Adrenal gland (tissue), 19 donors: ENCODE results near the gene ARL11. TPM values are rescaled to one million over a fixed set of nuclear protein-coding genes. Genes with fewer than 3 reads are reported as not detected.

Experiments
- DNase-seq, 7 donors: peaks; one replicate each; pipeline ENCODE4 v3.0.0-alpha.2; 2019 to 2020
- H3K27ac ChIP-seq, 5 donors: fragments of 200-600 bp; sonication (generic) in 4 of 5; 1 replicate in 3 of 5; 2 replicates in 2 of 5; pipeline versions ENCODE4 v1.5.1 to v1.8.0; 2016 to 2020; ENCODE audit warnings: mild to moderate bottlenecking in 1 of 5
- H3K27me3 ChIP-seq: fragments of 200-600 bp; 2 replicates; pipeline ENCODE4 v1.8.0; 2021
- H3K36me3 ChIP-seq, 2 donors: fragments of 200-600 bp; replicated peaks in 1 of 2; 1 replicate in 1 of 2; 2 replicates in 1 of 2; pipeline versions ENCODE4 v1.5.1 to v1.8.0; 2018 to 2022
- H3K4me1 ChIP-seq, 2 donors: fragments of 200-600 bp; replicated peaks in 1 of 2; 1 replicate in 1 of 2; 2 replicates in 1 of 2; pipeline versions ENCODE4 v1.5.1 to v1.8.0; 2018 to 2021
- H3K4me3 ChIP-seq, 4 donors: fragments of 200-600 bp; sonication (generic) in 3 of 4; one replicate each; pipeline ENCODE4 v1.5.1; 2016 to 2018
- H3K9me3 ChIP-seq, 3 donors: fragments of 200-600 bp; sonication (generic) in 1 of 3; replicated peaks in 1 of 3; 1 replicate in 2 of 3; 2 replicates in 1 of 3; pipeline versions ENCODE4 v1.5.1 to v1.8.0; 2016 to 2021
- POLR2A ChIP-seq, 2 donors: fragments of 450-650 bp; IDR thresholded peaks; one replicate each; pipeline ENCODE4 v1.6.1; 2017; ENCODE audit warnings: antibody characterized with exemption in 2 of 2, mild to moderate bottlenecking in 2 of 2, moderate library complexity in 1 of 2
- WGBS, 4 donors: extraction: QIAGEN DNeasy Blood & Tissue Kit in 2 of 4; methylation state at CpG; one replicate each; pipeline versions ENCODE4 v1.1.5 to v1.1.7; 2013 to 2017; 5-methylcytosine and 5-hydroxymethylcytosine counted together
- intact Hi-C, 2 donors: fragments of 100-400 bp; cut with DNase I; formaldehyde crosslinking; loops; one replicate each; pipeline versions ENCODE4 v1.14.1 to v1.15.0; 2022 to 2023
- long read RNA-seq, 10 donors: library from polyadenylated mRNA in 3 of 10; unstranded in 2 of 10; stranded (forward) in 1 of 10; transcript quantifications; one replicate each; pipeline ENCODE4 v2.0.0 and lab custom pipeline, GENCODE V29; 2021 to 2026
- polyA plus RNA-seq, 3 donors: library from polyadenylated mRNA; stranded (reverse); fragments of 200-250 nt in 2 of 3; fragments of 350-450 nt in 1 of 3; fragmentation: Illumina TruSeq in 1 of 3; extraction: RNeasy Lipid Tissue Mini Kit (QIAGEN cat#74804) in 1 of 3; gene quantifications; one replicate each; pipeline ENCODE4 v1.2.3, GENCODE V29; 2013 to 2014
- total RNA-seq, 9 donors: library from RNA; depleted of rRNA in 4 of 9; stranded (reverse); fragments of >200 nt in 4 of 9; fragments of 120-200 nt in 1 of 9; fragmentation: NEBNext Ultra II Directional in 1 of 9; extraction: Animal tissue kit (Norgen Biotek cat#: 25700) in 1 of 9; gene quantifications; one replicate each; pipeline versions ENCODE4 v1.1.0 to v1.2.4, GENCODE V29; 2013 to 2023
- TF ChIP-seq, protein P1 (sequence below), 6 experiments: fragments of 450-650 bp in 4 of 6; fragments of 200-600 bp in 2 of 6; sonication (generic) in 1 of 6; IDR thresholded peaks; 1 replicate in 5 of 6; 2 replicates in 1 of 6; pipeline versions ENCODE4 v1.5.1 to v1.8.0; 2016 to 2021; ENCODE audit warnings: antibody characterized with exemption in 6 of 6, mild to moderate bottlenecking in 2 of 6, moderate library complexity in 1 of 6
- donor health status: healthy with polysubstance abuse.
- donor health status: Bipolar disorder and iron deficiency.
- donor health status: DM: yes; HTN: yes; CAD: no.
- donor health status: DM: no; HTN: no; CAD: no.
- donor health status: DM: no; HTN: no; CAD: no.
- donor health status: DM: yes; HTN: yes; CAD: no.

The ARL11 gene
- 1 to 10 TPM in 6 of 9 donors, under 1 TPM in 3; 0.18 to 2.9 (median 1.6) TPM for total RNA-seq
- 1 to 10 TPM in 2 of 3 donors, under 1 TPM in 1; 0.62 to 2.3 (median 1.1) TPM for polyA plus RNA-seq
- long read RNA-seq, donor 1: 0 reads
- long read RNA-seq, donor 2, partial matches to known transcripts: 0 of 2 reads
- long read RNA-seq, donor 2, other reads (novel, unspliced or antisense): 0 of 2 reads
- long read RNA-seq, donor 3, partial matches to known transcripts: 0 of 1 reads
- long read RNA-seq, donor 3, other reads (novel, unspliced or antisense): 0 of 1 reads
- long read RNA-seq, donor 4, partial matches to known transcripts: 0 of 1 reads
- long read RNA-seq, donor 4, other reads (novel, unspliced or antisense): 0 of 1 reads
- long read RNA-seq, donor 5, transcript ARL11-201 (2 exons, 3,760 nt): major isoform, 13 of 14 reads
- long read RNA-seq, donor 5, partial matches to known transcripts: 1 of 14 reads
- long read RNA-seq, donor 5, other reads (novel, unspliced or antisense): 0 of 14 reads
- long read RNA-seq, donor 6: 0 reads
- long read RNA-seq, donor 7: 0 reads
- long read RNA-seq, donor 8, partial matches to known transcripts: 0 of 1 reads
- long read RNA-seq, donor 8, other reads (novel, unspliced or antisense): 0 of 1 reads
- long read RNA-seq, donor 9, partial matches to known transcripts: 0 of 4 reads
- long read RNA-seq, donor 9, other reads (novel, unspliced or antisense): 0 of 4 reads
- long read RNA-seq, donor 10: 0 reads

DNA sequence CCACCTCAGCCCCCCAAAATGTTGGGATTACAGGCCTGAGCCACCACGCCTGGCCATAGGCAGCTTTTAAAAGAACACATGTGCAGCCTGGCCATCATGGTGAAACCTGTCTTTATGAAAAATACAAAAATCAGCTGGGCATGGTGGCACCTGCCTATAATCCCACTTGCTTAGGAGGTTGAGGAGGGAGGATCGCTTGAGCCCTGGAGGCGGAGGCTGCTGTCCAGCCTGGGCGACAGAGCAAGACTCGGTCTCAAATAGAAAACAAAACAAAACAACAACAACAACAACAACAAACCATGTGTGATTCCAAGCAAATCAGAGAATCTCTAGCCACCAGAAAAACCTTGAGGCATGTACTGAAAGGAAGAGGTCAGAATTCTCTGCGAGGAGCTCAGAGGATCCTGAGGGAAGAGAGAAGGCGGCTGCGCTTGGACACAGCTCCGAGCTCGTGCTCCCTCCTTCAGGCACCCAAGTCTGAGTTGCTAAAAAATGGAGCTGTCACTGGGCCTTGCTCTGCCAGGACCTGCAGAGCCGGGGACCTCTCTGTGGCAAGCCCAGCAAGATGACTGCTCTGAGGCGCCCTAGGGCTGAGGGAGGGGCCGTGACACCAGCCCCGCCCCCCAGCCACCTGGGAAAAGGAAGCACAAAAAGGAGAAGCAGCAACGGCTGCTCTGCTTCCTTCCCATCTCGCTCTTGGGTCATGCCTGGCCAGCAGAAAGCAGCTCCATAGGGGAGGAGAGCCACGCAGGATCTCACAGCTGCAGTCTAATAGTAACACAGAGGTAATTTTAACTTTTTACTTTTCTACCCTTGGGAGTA is at the start of gene ARL11:
ARL11 (plus strand) TSS at position 677 of the 822 bp plus-strand sequence. CDS start 1,941 bp downstream, outside the sequence.
- Histone ChIP-seq H3K27me3 (no peaks in the 10 kb centered on the region), H3K36me3 (no peaks in the 10 kb centered on the region), H3K9me3 (no peaks in the 10 kb centered on the region), H3K4me1 (peaks cover 16 to 34% of the 10 kb centered on the region in 2 donors), H3K4me3 (peak within 1 kb of the TSS in 1 of 4 donors; percentile 14), H3K27ac (peak within 1 kb of the TSS in 3 of 5 donors; percentile 4 to 24 (median 23))
- TF ChIP-seq POLR2A (IDR thresholded peaks at IDR 0.05): no peak
- TF ChIP-seq, protein P1, sequence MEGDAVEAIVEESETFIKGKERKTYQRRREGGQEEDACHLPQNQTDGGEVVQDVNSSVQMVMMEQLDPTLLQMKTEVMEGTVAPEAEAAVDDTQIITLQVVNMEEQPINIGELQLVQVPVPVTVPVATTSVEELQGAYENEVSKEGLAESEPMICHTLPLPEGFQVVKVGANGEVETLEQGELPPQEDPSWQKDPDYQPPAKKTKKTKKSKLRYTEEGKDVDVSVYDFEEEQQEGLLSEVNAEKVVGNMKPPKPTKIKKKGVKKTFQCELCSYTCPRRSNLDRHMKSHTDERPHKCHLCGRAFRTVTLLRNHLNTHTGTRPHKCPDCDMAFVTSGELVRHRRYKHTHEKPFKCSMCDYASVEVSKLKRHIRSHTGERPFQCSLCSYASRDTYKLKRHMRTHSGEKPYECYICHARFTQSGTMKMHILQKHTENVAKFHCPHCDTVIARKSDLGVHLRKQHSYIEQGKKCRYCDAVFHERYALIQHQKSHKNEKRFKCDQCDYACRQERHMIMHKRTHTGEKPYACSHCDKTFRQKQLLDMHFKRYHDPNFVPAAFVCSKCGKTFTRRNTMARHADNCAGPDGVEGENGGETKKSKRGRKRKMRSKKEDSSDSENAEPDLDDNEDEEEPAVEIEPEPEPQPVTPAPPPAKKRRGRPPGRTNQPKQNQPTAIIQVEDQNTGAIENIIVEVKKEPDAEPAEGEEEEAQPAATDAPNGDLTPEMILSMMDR (IDR thresholded peaks at IDR 0.05): no peak
- peak; percentile 52 to 78 (median 55) for DNase-seq
- WGBS, 4 donors: 56 to 78% (median 65%) methylated on average over 12 to 17 of the region's 17 CpGs
- intact Hi-C loops: no loop called here

DNA sequence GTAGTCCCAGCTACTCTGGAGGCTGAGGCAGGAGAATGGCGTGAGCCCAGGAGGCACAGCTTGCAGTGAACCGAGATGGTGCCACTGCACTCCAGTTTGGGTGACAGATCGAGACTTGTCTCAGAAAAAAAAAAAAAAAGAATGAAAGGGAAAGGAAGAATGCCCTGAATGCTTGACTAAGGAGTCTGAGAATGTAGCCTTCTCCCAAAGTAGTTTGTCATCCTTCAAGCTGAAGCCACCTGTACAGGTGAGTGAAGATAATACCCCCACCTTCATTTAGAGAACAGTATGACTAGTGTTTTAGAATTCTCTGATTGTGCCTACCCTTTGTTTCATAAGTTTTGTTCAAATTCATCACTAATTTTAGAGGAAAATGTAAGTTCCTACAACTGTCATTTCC is 48.8 kb upstream of the ARL11 start:
- Histone ChIP-seq H3K4me1 (peaks cover 0 to 24% of the 10 kb centered on the region in 2 donors), H3K9me3 (no peaks in the 10 kb centered on the region), H3K27ac (no peak overlapping the region), H3K4me3 (no peak overlapping the region), H3K27me3 (no peaks in the 10 kb centered on the region), H3K36me3 (peaks cover 0 to 8% of the 10 kb centered on the region in 2 donors)
- intact Hi-C loops: no loop called here
- no peak for DNase-seq
- WGBS, 4 donors: 73 to 100% (median 87%) methylated on average over 3 of the region's 3 CpGs
- TF ChIP-seq, protein P1 (IDR thresholded peaks at IDR 0.05): no peak
- no peak for TF ChIP-seq POLR2A (IDR thresholded peaks at IDR 0.05)

DNA sequence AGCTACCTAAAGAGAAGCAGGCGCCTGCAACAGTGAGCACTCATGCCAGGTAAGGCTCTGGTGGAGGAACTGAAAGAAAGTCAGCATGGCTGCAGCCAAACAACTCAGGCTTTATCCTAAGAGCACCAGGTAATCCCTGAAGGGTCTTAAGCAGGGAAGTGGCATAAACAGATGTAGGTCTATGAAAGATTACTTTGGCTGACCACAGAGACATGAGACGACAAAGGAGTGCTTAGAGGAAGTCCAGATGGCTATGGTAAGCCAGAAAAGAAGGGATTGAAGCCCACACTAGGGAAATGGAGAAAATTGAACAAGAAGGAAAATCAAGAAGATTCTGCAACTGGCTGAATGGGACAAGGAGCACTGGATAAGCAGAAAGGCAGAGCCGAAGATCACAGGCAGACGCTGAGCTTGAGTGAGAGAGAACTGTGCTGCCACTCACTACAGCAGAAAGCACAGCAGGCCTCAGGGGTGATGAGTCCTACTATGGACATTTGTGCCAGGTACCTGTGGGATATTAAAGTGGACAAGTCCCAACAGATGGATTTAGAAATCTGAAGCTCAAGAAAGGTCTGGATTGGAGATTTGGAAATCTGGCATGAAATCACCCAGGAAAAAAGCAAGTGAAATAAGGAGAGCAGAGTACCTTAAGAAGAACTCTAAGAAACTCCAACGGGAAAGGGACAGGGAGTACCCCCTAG is 47.2 kb upstream of the ARL11 start:
- TF ChIP-seq POLR2A (IDR thresholded peaks at IDR 0.05): no peak
- TF ChIP-seq, protein P1 (IDR thresholded peaks at IDR 0.05): no peak
- Histone ChIP-seq H3K27me3 (no peaks in the 10 kb centered on the region), H3K9me3 (no peaks in the 10 kb centered on the region), H3K27ac (no peak overlapping the region), H3K4me3 (no peak overlapping the region), H3K36me3 (peaks cover 0 to 8% of the 10 kb centered on the region in 2 donors), H3K4me1 (peaks cover 0 to 27% of the 10 kb centered on the region in 2 donors)
- intact Hi-C loops: no loop called here
- no peak for DNase-seq
- 86 to 95% (median 89%) methylated on average over 5 of the region's 5 CpGs for WGBS, 4 donors
